ENCODE data around the gene ZNF679. TPM values are rescaled to one million over a fixed set of nuclear protein-coding genes. Genes with fewer than 3 reads are reported as not detected.
A peak's percentile ranks its signal among the peaks of the same experiment; 100 is the strongest.
"Not testable (repeated sequence)": the region's sequence is repeated elsewhere in the genome, so short reads cannot be mapped to it uniquely, and the experiment has no call there.

The ZNF679 gene
- polyA plus RNA-seq (ENCODE audit: insufficient read length in 3 of 3): not detected

- not testable (repeated sequence) for DNase-seq (ENCODE audit: low read depth in 3 of 3, low spot score in 2 of 3)
Measured at GRCh38 chr7:64228174-64228573, at the start of gene ZNF679. Gene ZNF679 (plus strand): TSS chr7:64228474. CDS start chr7:64249118, 20,644 bp downstream.

- DNase-seq (ENCODE audit: low read depth in 3 of 3, low spot score in 2 of 3): no peak
Measured at GRCh38 chr7:64180989-64181388, 47.3 kb upstream of the ZNF679 start.

GRCh38 chr7:64181586-64181985, 46.7 kb upstream of the ZNF679 start:
- DNase-seq (ENCODE audit: low read depth in 3 of 3, low spot score in 2 of 3): no peak

- no peak for DNase-seq (ENCODE audit: low read depth in 3 of 3, low spot score in 2 of 3)
Measured at GRCh38 chr7:64182036-64182790, 46.1 kb upstream of the ZNF679 start.

DNA sequence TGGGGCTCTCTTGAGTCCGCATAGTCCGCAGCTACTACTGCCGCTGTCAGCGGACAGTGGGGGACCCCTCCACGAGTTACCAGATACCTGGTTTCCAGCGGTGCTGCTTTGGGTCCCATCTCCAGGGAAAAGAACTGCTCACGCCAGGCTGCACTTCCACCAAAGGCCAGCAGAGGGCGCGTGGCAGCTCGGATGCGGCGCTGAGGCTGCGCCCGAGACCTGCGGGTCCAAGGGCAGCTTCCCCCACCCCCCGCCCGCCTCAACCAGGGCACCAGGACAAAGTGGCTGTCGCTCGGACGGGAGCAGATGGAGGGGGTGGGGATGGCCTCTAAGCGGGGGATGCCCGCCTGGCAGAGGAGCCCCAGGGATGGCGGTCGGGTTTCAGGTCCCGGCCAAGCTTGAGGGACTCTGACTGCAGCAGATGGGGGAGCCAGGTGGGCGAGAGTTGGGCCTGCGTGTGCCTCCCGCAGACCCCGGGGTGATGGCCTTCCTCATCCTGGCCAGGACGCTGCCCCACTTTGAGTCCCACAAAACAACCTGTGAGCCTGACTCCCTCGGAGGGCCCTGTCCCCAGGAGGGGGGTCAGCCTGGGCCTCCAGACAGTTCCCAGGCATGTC, 45.0 kb upstream of the ZNF679 start:
- no peak for DNase-seq (ENCODE audit: low read depth in 3 of 3, low spot score in 2 of 3)

DNA sequence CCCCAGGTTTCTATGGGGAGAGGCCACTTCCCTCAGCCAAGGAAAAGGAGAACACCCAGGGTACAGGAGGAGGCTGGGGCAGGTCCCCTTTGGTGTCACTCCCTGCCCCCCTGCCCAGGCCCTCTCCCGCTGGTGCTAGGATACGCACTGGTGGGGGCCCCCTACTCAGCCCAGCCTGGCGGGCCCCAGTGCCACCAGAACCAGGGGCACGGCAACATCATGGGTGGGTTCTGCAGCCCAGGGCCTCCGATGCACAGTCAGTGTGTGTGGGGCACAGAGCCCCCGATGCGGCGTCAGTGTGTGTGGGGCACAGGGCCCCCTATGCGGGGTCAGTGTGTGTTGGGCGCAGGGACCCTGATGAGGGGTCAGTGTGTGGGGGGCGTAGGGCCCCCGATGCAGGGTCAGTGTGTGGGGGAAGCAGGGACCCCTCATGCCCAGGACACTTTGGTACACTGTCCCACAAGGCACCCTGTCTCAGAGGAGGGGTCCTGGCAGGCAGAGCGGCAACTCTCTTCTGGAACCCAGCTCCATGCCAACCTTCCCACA, 44.4 kb upstream of the ZNF679 start:
- no peak for DNase-seq (ENCODE audit: low read depth in 3 of 3, low spot score in 2 of 3)

- no peak for DNase-seq (ENCODE audit: low read depth in 3 of 3, low spot score in 2 of 3)
Measured at GRCh38 chr7:64184376-64184775, 43.9 kb upstream of the ZNF679 start.

- DNase-seq (ENCODE audit: low read depth in 3 of 3, low spot score in 2 of 3): no peak
Measured at GRCh38 chr7:64187408-64187807, 40.9 kb upstream of the ZNF679 start.

DNA sequence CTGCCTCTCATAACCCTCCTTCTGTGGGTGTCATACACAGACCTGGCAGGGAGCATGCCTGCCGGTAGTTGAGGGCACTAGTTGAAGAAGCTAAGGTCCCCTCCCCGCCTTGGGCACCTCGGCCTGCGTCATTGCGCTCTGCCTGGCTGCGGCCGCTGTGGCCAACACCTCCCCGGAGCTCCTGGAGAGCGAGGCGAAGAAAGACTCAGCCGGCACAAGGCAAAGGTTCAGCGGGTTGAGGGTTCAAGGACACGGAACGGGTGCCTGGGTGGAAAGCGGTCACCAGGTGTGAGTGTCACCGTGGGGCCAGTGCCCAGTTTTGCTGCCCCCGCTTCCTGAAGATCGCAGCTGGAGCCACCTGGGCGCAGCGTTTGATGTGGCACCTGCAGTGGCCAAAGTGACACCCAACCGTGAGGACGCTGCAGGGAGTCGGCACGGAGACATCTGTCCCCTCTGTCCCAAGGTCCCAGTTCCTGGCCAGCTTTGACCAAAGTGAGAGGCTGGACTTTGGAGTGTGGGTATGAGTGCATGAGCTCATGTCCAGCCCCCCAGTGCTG, 36.0 kb upstream of the ZNF679 start:
- no peak for DNase-seq (ENCODE audit: low read depth in 3 of 3, low spot score in 2 of 3)

DNA sequence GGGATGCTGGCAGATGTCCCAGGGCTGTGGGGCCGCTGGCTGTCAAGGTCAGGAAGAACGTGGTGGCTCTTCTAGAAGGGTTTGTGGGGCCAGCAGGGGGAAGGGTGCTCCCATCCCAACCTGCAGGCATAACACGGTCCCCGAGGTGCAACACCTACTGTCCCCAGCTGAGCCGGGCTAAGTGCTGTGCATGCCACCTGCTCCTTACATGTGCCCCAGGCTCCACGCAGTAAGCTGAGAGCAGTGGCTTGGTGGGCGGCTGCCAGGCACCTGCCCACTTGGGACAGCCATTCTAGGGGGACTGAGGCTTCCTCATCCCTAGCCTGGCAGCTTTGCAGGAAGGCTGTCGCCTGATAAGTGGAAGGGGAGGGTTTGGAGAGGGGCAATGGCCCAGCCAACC, 35.5 kb upstream of the ZNF679 start:
- DNase-seq (ENCODE audit: low read depth in 3 of 3, low spot score in 2 of 3): no peak

DNA sequence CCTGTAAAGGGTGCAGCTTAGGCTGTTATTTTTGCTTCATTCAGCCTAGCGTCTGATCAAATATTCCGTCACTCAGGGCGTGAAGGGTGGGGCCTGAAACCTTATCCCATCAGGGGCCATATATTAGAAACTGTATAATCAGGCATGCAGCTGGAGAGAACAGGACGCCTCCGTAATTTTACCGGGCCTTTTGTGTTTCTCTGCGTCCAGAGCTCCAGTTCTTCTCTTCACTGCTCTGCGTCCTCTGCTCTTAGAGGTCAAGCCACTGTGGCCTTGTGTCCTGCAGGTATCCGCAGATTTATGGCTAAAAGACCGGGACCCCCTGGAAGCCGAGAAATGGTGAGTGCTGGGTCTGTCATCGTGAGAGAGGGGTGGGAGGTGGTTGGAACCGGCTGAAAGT, 21.4 kb upstream of the ZNF679 start, which contains the start of gene ZNF735:
TSS of gene ZNF735 (plus strand) at position 301 of the 400 bp plus-strand sequence. CDS start at position 301, 0 bp downstream.
- DNase-seq (ENCODE audit: low read depth in 3 of 3, low spot score in 2 of 3): no peak

GRCh38 chr7:64219710-64220298, 8.5 kb upstream of the ZNF679 start:
- DNase-seq (ENCODE audit: low read depth in 3 of 3, low spot score in 2 of 3): not testable (repeated sequence)

- DNase-seq (ENCODE audit: low read depth in 3 of 3, low spot score in 2 of 3): no peak
Measured at GRCh38 chr7:64223366-64223765, 4.9 kb upstream of the ZNF679 start.

DNA sequence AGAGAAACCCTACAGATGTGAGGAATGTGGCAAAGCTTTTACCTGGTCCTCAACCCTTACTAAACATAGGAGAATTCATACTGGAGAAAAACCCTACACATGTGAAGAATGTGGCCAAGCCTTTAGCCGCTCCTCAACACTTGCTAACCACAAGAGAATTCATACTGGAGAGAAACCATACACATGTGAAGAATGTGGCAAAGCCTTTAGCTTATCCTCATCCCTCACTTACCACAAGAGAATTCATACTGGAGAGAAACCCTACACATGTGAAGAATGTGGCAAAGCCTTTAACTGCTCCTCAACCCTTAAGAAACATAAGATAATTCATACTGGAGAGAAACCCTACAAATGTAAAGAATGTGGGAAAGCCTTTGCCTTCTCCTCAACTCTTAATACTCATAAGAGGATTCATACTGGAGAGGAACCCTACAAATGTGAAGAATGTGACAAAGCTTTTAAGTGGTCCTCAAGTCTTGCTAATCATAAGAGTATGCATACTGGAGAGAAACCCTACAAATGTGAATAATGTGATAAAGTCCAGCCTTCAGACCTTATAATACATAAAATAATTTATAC, 38.2 kb downstream of the ZNF679 start:
- no peak for DNase-seq (ENCODE audit: low read depth in 3 of 3, low spot score in 2 of 3)

DNA sequence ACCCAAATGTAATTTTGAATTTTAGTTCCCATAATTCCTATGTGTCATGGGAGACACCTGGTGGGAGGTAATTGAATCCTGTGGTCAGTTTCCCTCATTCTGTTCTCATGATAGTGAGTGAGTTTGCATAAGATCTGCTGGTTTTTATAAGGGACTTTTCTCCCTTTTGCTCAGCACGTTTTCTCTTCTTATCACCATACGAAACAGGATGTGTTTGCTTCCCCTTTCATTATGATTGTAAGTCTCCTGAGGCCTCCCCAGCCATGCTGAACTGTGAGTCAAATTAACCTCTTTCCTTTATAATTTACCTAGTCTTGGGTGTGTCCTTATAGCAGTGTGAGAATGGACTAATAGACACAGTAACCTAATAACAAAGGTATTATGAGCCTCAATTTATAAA, 49.4 kb downstream of the ZNF679 start:
- no peak for DNase-seq (ENCODE audit: low read depth in 3 of 3, low spot score in 2 of 3)

DNA sequence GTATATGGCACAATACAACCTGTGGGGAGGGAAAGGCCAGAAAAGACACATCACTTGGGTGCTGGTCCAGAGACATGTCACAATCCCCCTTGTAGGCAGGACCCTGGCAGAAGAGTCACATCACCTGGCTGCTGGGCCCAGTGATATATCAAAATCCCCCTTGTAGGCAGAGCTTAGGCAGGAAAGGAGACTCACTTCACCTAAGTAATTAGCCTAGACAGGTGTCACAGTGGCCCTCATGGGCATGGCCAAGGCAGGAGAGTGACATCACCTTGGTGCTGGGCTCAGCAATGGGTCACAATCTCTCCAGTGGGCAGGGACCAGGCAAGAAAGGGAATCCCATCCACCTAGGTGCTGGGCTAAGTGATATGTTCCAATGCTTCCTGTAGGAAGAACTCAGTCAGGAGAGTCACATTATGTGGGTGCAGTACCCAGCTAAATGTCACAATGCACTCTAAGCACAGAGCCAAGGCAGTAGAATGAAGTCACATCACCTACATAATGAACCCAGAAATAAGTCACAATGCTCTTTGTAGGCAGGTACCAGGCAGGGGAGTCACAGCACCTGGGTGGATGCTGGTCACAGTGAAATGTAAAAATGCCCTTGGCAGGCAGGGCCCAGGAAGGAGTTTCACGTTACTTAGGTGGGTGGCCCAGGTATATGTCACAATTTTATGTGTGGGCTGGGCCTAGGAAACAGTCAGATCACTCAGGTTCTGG, 66.6 kb downstream of the ZNF679 start:
- DNase-seq (ENCODE audit: low read depth in 3 of 3, low spot score in 2 of 3): no peak

- DNase-seq (ENCODE audit: low read depth in 3 of 3, low spot score in 2 of 3): not testable (repeated sequence)
Measured at GRCh38 chr7:64297418-64297817, 69.1 kb downstream of the ZNF679 start.

- no peak for DNase-seq (ENCODE audit: low read depth in 3 of 3, low spot score in 2 of 3)
Measured at GRCh38 chr7:64300641-64301405, 72.5 kb downstream of the ZNF679 start.

- DNase-seq (ENCODE audit: low read depth in 3 of 3, low spot score in 2 of 3): peak; percentile 80 to 85 (median 85)
Measured at GRCh38 chr7:64307254-64308015, 79.2 kb downstream of the ZNF679 start.

All from right renal cortex interstitium (tissue), 3 donors.